ENCODE measurements around the gene ASTN2.

- no peak for TF ChIP-seq POLR2A (IDR thresholded peaks at IDR 0.05)
- TF ChIP-seq, protein P1, sequence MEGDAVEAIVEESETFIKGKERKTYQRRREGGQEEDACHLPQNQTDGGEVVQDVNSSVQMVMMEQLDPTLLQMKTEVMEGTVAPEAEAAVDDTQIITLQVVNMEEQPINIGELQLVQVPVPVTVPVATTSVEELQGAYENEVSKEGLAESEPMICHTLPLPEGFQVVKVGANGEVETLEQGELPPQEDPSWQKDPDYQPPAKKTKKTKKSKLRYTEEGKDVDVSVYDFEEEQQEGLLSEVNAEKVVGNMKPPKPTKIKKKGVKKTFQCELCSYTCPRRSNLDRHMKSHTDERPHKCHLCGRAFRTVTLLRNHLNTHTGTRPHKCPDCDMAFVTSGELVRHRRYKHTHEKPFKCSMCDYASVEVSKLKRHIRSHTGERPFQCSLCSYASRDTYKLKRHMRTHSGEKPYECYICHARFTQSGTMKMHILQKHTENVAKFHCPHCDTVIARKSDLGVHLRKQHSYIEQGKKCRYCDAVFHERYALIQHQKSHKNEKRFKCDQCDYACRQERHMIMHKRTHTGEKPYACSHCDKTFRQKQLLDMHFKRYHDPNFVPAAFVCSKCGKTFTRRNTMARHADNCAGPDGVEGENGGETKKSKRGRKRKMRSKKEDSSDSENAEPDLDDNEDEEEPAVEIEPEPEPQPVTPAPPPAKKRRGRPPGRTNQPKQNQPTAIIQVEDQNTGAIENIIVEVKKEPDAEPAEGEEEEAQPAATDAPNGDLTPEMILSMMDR (IDR thresholded peaks at IDR 0.05) = no peak
Observed at GRCh38 chr9:117074784-117075520, 339.9 kb downstream of the ASTN2 start.

All from lower leg skin (tissue), 3 donors.